ENCODE data around the gene NKPD1. TPM values are rescaled to one million over a fixed set of nuclear protein-coding genes. Genes with fewer than 3 reads are reported as not detected.

Gene NKPD1
- total and polyA plus RNA-seq, 2 experiments from 2014 or later: 0.11 TPM; not detected in 1

DNA sequence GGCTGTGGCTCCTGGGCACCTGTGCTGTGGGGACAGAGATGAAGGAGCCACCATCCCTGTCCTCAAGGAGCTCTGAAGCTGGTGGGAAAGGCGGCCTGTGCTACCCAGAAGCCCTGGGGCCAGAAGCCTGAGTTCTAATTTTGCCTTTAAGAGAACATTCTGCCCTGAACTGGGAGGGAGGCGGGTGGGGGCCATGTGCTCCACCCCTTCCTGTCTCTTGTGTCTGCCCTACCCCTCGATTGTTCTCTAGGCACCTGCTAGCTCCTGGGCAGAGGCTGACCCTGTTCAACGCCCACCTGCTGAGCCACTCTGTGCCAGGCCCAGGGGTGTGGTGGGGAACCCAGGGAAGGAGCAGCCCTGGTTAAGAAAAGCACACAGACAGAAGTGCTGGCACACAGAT, 11.4 kb upstream of the NKPD1 start:
- no peaks in the 10 kb centered on the region for H3K9me2 ChIP-seq (ENCODE audit: insufficient read depth)
- H3K4me3 ChIP-seq: no peak overlapping the region
- H3K27me3 ChIP-seq (replicated peaks; ENCODE audit: insufficient read depth): no peaks in the 10 kb centered on the region
- no peaks in the 10 kb centered on the region for H3K36me3 ChIP-seq (ENCODE audit: low read depth)
- no peak overlapping the region for H3K9ac ChIP-seq
- TF ChIP-seq EZH2 (IDR thresholded peaks at IDR 0.05; ENCODE audit: insufficient read depth, poor library complexity, severe bottlenecking) (no peak), EZH2phosphoT487 (IDR thresholded peaks at IDR 0.05; ENCODE audit: insufficient read depth, low read depth) (no peak)
- H3K9me3 ChIP-seq (ENCODE audit: low read depth): no peaks in the 10 kb centered on the region
- no peaks in the 10 kb centered on the region for H3K79me2 ChIP-seq (ENCODE audit: insufficient read depth)
- H3K4me1 ChIP-seq (ENCODE audit: insufficient read depth): 0 out of 2 replicates have a peak, but pooled peaks cover 10% of the 10 kb centered on the region
- 59 to 60% methylated on average over 4 of the region's 4 CpGs for WGBS, 2 experiments (ENCODE audit: low coverage in 1 of 2, low lambda C conversion rate in 2 of 2, missing lambda C conversion rate in 2 of 2)
- no peaks in the 10 kb centered on the region for H4K20me1 ChIP-seq (ENCODE audit: insufficient read depth)
- no peak overlapping the region for H3K27ac ChIP-seq
- H3K4me2 ChIP-seq (ENCODE audit: unreplicated experiment): no peak overlapping the region
- in situ Hi-C loops (cut with MboI): no loop called here
- no peak overlapping the region for H2AFZ ChIP-seq
- peaks cover 10% of the 10 kb centered on the region; the same call in 1 of the 2 replicates for H3F3A ChIP-seq (ENCODE audit: insufficient read depth)
- DNase-seq: no peak

DNA sequence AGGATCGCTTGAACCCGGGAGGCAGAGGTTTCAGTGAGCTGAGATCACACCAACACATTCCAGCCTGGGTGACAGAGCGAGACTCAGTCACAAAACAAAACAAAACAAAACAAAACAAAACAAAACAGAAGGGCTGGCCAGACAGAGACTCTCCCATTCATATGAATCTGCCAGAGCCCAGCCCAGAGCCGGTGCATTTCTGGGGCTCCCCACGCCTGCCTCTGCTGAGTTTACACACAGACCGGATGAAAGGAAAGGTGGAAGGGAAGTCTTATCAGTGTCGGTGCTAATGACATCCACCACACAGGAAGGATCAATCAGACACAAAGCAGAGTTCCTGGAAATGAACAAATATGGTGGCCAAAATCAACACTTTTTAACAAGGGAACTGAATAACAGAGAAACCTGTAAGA, 10.4 kb upstream of the NKPD1 start:
- DNase-seq: no peak
- no peak overlapping the region for H2AFZ ChIP-seq

GRCh38 chr19:45170146-45171106, 9.6 kb upstream of the NKPD1 start:
- no peaks in the 10 kb centered on the region for H3K27me3 ChIP-seq (replicated peaks; ENCODE audit: insufficient read depth)
- H3K9me3 ChIP-seq (ENCODE audit: low read depth): no peaks in the 10 kb centered on the region
- no peak overlapping the region for H2AFZ ChIP-seq
- H3F3A ChIP-seq (ENCODE audit: insufficient read depth): 0 out of 2 replicates have a peak, but pooled peaks cover 5% of the 10 kb centered on the region
- 0 out of 2 replicates have a peak, but pooled peaks cover under 1% of the 10 kb centered on the region for H3K4me1 ChIP-seq (ENCODE audit: insufficient read depth)
- H3K36me3 ChIP-seq (ENCODE audit: low read depth): no peaks in the 10 kb centered on the region
- no peak overlapping the region for H3K27ac ChIP-seq
- no peak overlapping the region for H3K4me3 ChIP-seq
- H4K20me1 ChIP-seq (ENCODE audit: insufficient read depth): no peaks in the 10 kb centered on the region
- H3K9ac ChIP-seq: no peak overlapping the region
- WGBS, 2 experiments (ENCODE audit: low coverage in 1 of 2, low lambda C conversion rate in 2 of 2, missing lambda C conversion rate in 2 of 2): 73 to 76% methylated on average over 20 to 21 of the region's 21 CpGs
- in situ Hi-C loops (cut with MboI): no loop called here
- no peaks in the 10 kb centered on the region for H3K79me2 ChIP-seq (ENCODE audit: insufficient read depth)
- H3K9me2 ChIP-seq (ENCODE audit: insufficient read depth): no peaks in the 10 kb centered on the region
- no peak for DNase-seq
- no peak overlapping the region for H3K4me2 ChIP-seq (ENCODE audit: unreplicated experiment)
- TF ChIP-seq EZH2phosphoT487 (IDR thresholded peaks at IDR 0.05; ENCODE audit: insufficient read depth, low read depth): no peak
- no peak for TF ChIP-seq EZH2 (IDR thresholded peaks at IDR 0.05; ENCODE audit: insufficient read depth, poor library complexity, severe bottlenecking)

More for the DNA sequence above, 10.4 kb upstream of the NKPD1 start:
- Histone ChIP-seq H3K36me3 (ENCODE audit: low read depth) (no peaks in the 10 kb centered on the region), H3K9me2 (ENCODE audit: insufficient read depth) (no peaks in the 10 kb centered on the region), H3K79me2 (ENCODE audit: insufficient read depth) (no peaks in the 10 kb centered on the region), H3K27me3 (replicated peaks; ENCODE audit: insufficient read depth) (no peaks in the 10 kb centered on the region), H3K4me1 (ENCODE audit: insufficient read depth) (0 out of 2 replicates have a peak, but pooled peaks cover 8% of the 10 kb centered on the region), H3K4me3 (no peak overlapping the region), H3K9me3 (ENCODE audit: low read depth) (no peaks in the 10 kb centered on the region), H3K4me2 (ENCODE audit: unreplicated experiment) (no peak overlapping the region), H3K9ac (no peak overlapping the region), H3K27ac (no peak overlapping the region), H3F3A (ENCODE audit: insufficient read depth) (peaks cover 9% of the 10 kb centered on the region; the same call in 1 of the 2 replicates), H4K20me1 (ENCODE audit: insufficient read depth) (no peaks in the 10 kb centered on the region)
- TF ChIP-seq EZH2 (IDR thresholded peaks at IDR 0.05; ENCODE audit: insufficient read depth, poor library complexity, severe bottlenecking) (no peak), EZH2phosphoT487 (IDR thresholded peaks at IDR 0.05; ENCODE audit: insufficient read depth, low read depth) (no peak)
- 65 to 76% methylated on average over 7 of the region's 7 CpGs for WGBS, 2 experiments (ENCODE audit: low coverage in 1 of 2, low lambda C conversion rate in 2 of 2, missing lambda C conversion rate in 2 of 2)
- in situ Hi-C loops (cut with MboI): no loop called here

GRCh38 chr19:45169602-45170001, 8.8 kb upstream of the NKPD1 start:
- TF ChIP-seq EZH2 (IDR thresholded peaks at IDR 0.05; ENCODE audit: insufficient read depth, poor library complexity, severe bottlenecking) (no peak), EZH2phosphoT487 (IDR thresholded peaks at IDR 0.05; ENCODE audit: insufficient read depth, low read depth) (no peak)
- H3K4me2 ChIP-seq (ENCODE audit: unreplicated experiment): no peak overlapping the region
- in situ Hi-C loops (cut with MboI): no loop called here
- H3K9me2 ChIP-seq (ENCODE audit: insufficient read depth): no peaks in the 10 kb centered on the region
- H3K36me3 ChIP-seq (ENCODE audit: low read depth): no peaks in the 10 kb centered on the region
- H3K4me3 ChIP-seq: no peak overlapping the region
- H3K9ac ChIP-seq: no peak overlapping the region
- no peaks in the 10 kb centered on the region for H3K9me3 ChIP-seq (ENCODE audit: low read depth)
- no peak for DNase-seq
- no peaks in the 10 kb centered on the region for H3K27me3 ChIP-seq (replicated peaks; ENCODE audit: insufficient read depth)
- H3F3A ChIP-seq (ENCODE audit: insufficient read depth): 0 out of 2 replicates have a peak, but pooled peaks cover 5% of the 10 kb centered on the region
- no peaks in the 10 kb centered on the region for H3K79me2 ChIP-seq (ENCODE audit: insufficient read depth)
- WGBS, 2 experiments (ENCODE audit: low coverage in 1 of 2, low lambda C conversion rate in 2 of 2, missing lambda C conversion rate in 2 of 2): 90 to 92% methylated on average over 10 of the region's 10 CpGs
- H3K4me1 ChIP-seq (ENCODE audit: insufficient read depth): no peaks in the 10 kb centered on the region
- H4K20me1 ChIP-seq (ENCODE audit: insufficient read depth): no peaks in the 10 kb centered on the region
- no peak overlapping the region for H3K27ac ChIP-seq
- H2AFZ ChIP-seq: no peak overlapping the region

Measured in GM23248 (cell line).